Kidney (tissue), 14 donors: ENCODE data around the gene OR10Z1. TPM values are rescaled to one million over a fixed set of nuclear protein-coding genes. Genes with fewer than 3 reads are reported as not detected.

Experiments used
- DNase-seq, 5 donors: peaks; one replicate each; pipeline ENCODE4 v3.0.0-alpha.2; 2013 to 2020
- FAIRE-seq: peaks from 2 replicates; lab custom pipeline; 2012; peaks lifted over from hg19 to GRCh38; lab: Jason Lieb, UNC
- H3K27ac ChIP-seq, 2 donors: one replicate each; pipeline ENCODE4 v1.7.0; 2013; ENCODE audit warnings: low read depth in 2 of 2, low read length in 2 of 2, inconsistent platforms in 1 of 2
- H3K27me3 ChIP-seq: one replicate; pipeline ENCODE4 v1.7.1; 2013; ENCODE audit warnings: low read length, inconsistent platforms; ENCODE audit not compliant: control insufficient read depth, insufficient read depth
- H3K36me3 ChIP-seq, 3 donors: one replicate each; pipeline versions ENCODE4 v1.7.0 to v1.7.1; 2013; ENCODE audit warnings: low read length in 3 of 3, control low read depth in 1 of 3, inconsistent platforms in 1 of 3; ENCODE audit not compliant: insufficient read depth in 3 of 3, control insufficient read depth in 2 of 3
- H3K4me1 ChIP-seq, 3 donors: one replicate each; pipeline versions ENCODE4 v1.7.0 to v1.7.1; 2013; ENCODE audit warnings: low read length in 3 of 3, inconsistent platforms in 1 of 3, low read depth in 1 of 3; ENCODE audit not compliant: control insufficient read depth in 2 of 3, insufficient read depth in 2 of 3
- H3K4me3 ChIP-seq, 3 donors: one replicate each; pipeline versions ENCODE4 v1.7.0 to v1.8.1; 2013; ENCODE audit warnings: low read length in 3 of 3, control low read depth in 1 of 3, inconsistent platforms in 1 of 3
- H3K9ac ChIP-seq, 3 donors: one replicate each; pipeline versions ENCODE4 v1.7.0 to v1.7.1; 2013; ENCODE audit warnings: low read length in 3 of 3, control low read depth in 1 of 3, inconsistent platforms in 1 of 3
- H3K9me3 ChIP-seq, 3 donors: one replicate each; pipeline versions ENCODE4 v1.7.0 to v1.7.1; 2013; ENCODE audit warnings: low read length in 3 of 3, control low read depth in 1 of 3, inconsistent platforms in 1 of 3; ENCODE audit not compliant: control insufficient read depth in 2 of 3, insufficient read depth in 1 of 3
- CTCF ChIP-seq: IDR thresholded peaks from 3 replicates; pipeline ENCODE4 v1.5.1; 2012; ENCODE audit warnings: mild to moderate bottlenecking, moderate library complexity, borderline replicate concordance; ENCODE audit not compliant: insufficient read depth; ENCODE audit errors: extremely low read depth
- intact Hi-C: fragments of 100-400 bp; cut with DNase I; formaldehyde crosslinking; loops from one replicate; pipeline ENCODE4 v1.11.1; 2022
- polyA plus RNA-seq: library from polyadenylated mRNA; stranded (reverse); fragments of 350-450 nt; fragmentation: Illumina TruSeq; extraction: RNeasy Lipid Tissue Mini Kit (QIAGEN cat#74804); gene quantifications from one replicate; pipeline ENCODE4 v1.2.3, GENCODE V29; 2014; ENCODE audit warnings: low read depth, low replicate concordance; ENCODE audit not compliant: insufficient read depth
- total RNA-seq: library from RNA; stranded (reverse); fragmentation: NEBNext Ultra II Directional; extraction: Animal tissue kit (Norgen Biotek cat#: 25700); gene quantifications from one replicate; pipeline ENCODE4 v1.2.1, GENCODE V29; 2021
- donor health status: control.
- donor health status: control.
- donor health status: control.
- donor health status: control.
- donor health status: control.
- donor health status: DM: yes; HTN: yes; CAD: no.
- donor health status: Normal renal cell carcinoma (clear cell type).

Gene OR10Z1
- total and polyA plus RNA-seq, 2 donors from 2014 or later = not detected

DNA sequence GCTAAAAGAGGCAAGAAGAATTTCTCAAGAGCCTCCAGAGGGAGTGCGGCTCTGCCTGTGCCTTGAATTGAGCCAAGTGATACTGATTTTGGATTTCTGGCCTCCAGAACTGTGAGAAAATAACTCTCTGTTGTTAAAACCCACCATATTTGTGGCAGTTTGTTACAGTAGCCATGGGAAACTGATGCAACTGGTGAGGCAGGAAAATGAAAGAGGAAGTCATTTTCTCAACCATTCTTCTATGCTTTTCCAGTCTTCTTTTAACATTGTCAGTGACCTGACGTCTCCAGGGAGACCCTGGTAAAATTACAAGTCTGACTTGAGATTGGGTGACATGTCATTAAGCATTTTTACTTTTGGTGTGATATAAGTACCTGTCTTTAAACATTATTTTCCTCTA, 40.5 kb upstream of the OR10Z1 start:
- Histone ChIP-seq H3K27me3 (no peaks in the 10 kb centered on the region), H3K36me3 (no peaks in the 10 kb centered on the region), H3K9me3 (no peaks in the 10 kb centered on the region), H3K4me3 (no peak overlapping the region), H3K27ac (no peak overlapping the region), H3K4me1 (no peaks in the 10 kb centered on the region), H3K9ac (no peak overlapping the region)
- intact Hi-C loops = no loop called here
- FAIRE-seq = no peak
- DNase-seq = no peak
- TF ChIP-seq CTCF = no peak

- Histone ChIP-seq H3K36me3 (no peaks in the 10 kb centered on the region), H3K4me3 (no peak within 1 kb of the TSS), H3K4me1 (no peaks in the 10 kb centered on the region), H3K27me3 (no peaks in the 10 kb centered on the region), H3K9me3 (no peaks in the 10 kb centered on the region), H3K9ac (no peak within 1 kb of the TSS), H3K27ac (no peak within 1 kb of the TSS)
- DNase-seq = no peak
- no peak for TF ChIP-seq CTCF
- FAIRE-seq = no peak
- intact Hi-C loops = no loop called here
Observed at GRCh38 chr1:158570480-158570879, 34.6 kb upstream of the OR10Z1 start, which contains the start of gene OR6P1. Gene OR6P1 (minus strand): TSS chr1:158570580. CDS start chr1:158563604, 6,976 bp downstream.

DNA sequence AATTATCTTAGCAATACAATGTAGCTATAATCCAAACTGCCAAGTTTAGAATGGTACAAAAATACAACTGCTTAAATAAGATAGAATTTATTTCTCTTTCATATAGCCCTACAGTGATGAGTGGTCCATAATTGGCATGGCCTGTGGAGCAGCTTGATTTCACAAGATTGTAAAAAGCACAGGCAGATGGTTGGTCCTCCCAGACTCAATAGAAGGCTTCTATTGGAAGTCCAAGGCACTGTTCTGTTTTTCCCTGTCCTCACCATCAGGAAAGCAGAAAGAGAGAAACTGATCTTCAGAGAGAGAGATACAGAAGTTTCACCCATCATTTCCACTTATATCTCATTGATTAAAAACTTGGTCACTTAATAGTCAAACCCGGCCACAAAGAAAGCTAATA, 32.8 kb upstream of the OR10Z1 start:
- no peak overlapping the region for H3K9ac ChIP-seq
- DNase-seq = no peak
- no peaks in the 10 kb centered on the region for H3K9me3 ChIP-seq
- H3K27ac ChIP-seq = no peak overlapping the region
- no peaks in the 10 kb centered on the region for H3K27me3 ChIP-seq
- TF ChIP-seq CTCF = no peak
- no peaks in the 10 kb centered on the region for H3K36me3 ChIP-seq
- no peak for FAIRE-seq
- intact Hi-C loops = no loop called here
- no peak overlapping the region for H3K4me3 ChIP-seq
- no peaks in the 10 kb centered on the region for H3K4me1 ChIP-seq

DNA sequence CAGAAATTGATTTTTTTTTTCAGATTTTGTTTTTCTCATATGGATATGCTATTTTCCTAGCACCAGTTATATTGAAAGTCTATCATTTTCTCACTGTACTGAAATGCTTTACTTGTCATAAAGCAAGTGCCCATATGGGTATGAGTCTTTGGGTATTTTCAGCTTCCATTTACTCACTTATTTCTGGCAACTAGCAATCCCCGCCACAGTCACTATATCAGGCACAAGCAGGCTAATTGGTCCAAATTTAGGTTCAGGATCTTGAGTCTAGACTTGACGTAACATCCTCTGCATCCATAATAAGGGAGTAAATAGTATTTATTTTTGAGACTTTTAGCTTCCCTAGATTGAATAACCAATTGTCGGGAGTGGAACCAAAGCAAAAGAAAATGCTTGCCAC, 27.5 kb upstream of the OR10Z1 start:
- no peak for FAIRE-seq
- Histone ChIP-seq H3K27ac (no peak overlapping the region), H3K4me1 (no peaks in the 10 kb centered on the region), H3K4me3 (no peak overlapping the region), H3K27me3 (no peaks in the 10 kb centered on the region), H3K9me3 (no peaks in the 10 kb centered on the region), H3K36me3 (no peaks in the 10 kb centered on the region), H3K9ac (no peak overlapping the region)
- no peak for DNase-seq
- no peak for TF ChIP-seq CTCF
- intact Hi-C loops = no loop called here
